NCI-H128 (cell line): ENCODE data around the gene HSPA6.
"Not testable (repeated sequence)": the region's sequence is repeated elsewhere in the genome, so short reads cannot be mapped to it uniquely, and the experiment has no call there.

Experiments used
- DNase-seq: peaks from one replicate; lab custom pipeline; 2025; ENCODE audit not compliant: unreplicated experiment; lab: John Stamatoyannopoulos, UW

Gene HSPA6

DNA sequence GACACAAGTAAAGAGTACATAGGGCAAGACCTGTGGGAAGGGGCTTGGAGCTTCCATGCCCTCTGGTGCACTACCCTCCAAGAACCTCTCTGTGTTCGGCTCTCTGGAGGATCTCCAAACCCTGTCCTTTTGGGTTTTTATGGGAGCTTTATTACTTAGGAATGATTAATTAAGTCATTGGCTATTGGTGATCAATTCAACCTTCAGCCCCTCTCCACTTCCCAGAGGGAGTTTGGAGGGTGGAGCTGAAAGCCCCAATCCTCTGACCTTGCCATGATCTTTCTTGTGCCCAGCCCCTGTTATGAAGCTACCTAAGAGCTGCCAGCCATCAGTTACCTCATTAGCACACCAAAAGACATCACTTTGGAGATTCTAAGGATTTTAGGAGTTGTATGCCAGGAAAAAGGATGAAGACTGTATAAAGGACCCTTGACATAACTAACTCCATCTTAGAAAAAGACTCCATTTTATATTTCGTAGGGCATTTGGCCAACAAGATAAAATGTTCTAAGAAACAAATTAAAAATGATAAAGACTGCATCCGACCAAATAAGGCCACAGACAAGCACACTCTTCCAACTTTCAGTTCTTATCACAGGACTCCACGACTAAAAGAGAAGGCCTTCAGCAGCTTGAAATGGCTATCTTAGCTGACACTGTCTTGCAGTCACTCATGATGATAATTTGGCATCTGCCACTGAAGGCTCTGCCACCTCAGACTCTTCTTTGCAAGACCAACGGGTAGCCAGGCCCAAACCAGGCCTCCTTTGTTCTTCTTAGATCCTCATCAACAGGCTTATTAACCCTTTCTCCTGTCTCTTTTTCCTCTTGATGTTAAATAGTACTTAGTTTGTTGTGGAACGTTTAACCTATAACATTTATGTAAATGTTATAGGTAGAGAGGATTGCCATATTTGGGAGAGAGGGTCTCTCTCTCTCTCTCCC, 33.4 kb downstream of the HSPA6 start:
- not testable (repeated sequence) for DNase-seq

DNA sequence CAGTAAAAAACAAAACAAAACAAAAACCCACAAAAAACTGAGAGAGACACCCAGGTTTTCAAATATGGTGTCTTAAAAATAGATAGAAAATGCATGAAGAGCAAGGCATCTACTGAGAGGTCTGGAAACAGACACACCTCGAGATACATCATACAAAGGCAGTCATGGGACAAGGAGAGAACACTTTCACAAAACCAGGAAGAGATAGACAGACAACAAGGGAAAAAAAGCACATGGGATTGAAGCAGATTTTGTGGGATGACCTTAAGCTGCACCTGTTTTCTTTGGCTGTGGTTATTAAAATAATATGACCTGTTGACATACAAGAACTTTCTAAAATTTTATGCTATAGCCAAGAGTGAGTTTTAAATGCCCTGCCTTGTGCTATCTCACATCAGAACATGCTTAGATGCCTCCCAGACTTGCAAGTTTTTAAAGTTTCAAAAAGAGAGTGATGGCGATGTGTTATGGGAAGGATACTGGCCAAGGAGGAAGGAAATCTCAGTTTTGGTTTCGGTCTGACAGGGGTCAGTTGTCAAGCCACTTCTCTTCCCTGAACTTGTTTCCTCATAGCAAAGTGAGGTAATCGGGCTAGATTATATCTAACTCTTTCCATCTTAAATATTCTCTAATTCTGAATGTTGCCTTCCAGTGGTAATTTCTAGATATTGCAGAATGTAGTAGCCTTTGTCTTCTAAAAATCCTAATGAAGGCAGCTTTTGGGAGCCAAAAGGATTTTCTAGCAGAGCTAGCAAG, 36.8 kb downstream of the HSPA6 start:
- DNase-seq, result not testable (repeated sequence)

DNA sequence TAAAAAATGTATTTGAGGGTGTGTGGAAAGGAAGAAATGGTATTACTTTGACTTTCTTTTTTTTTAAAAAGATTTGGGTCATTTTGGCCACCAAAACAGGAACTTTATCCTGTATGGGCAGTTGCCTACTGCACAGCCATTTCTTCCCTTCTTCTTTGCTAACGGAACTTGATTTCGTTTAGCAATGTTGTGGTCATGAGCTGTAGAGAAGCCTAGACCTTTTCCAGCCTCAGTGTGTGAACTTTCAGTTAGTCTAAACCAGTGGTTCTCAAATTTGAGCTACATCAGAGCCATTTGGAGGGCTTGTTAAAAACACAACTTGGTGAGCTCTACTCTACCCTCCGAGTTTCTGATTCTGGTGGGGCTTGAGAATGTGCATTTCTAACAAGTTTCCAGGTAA, 38.1 kb downstream of the HSPA6 start:
- not testable (repeated sequence) for DNase-seq

DNA sequence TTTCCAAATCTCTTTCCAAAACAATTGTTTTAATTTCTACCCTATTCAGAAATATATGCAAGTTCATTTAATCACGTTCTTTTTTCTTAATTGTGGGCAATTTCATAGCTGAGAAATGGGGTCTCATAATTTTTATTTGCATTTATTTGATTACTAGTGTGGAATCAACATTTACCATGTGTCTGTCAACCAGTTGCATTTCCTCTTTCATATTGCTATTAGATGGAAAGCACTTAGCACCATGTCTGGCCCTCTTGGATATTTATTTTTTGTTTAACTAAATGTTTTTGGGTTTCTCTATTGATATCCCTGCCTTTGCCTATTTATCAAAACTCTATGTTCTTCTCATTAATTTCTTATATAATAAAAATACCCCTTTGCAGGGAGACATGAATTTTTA, 39.2 kb downstream of the HSPA6 start:
- DNase-seq, result not testable (repeated sequence)

DNA sequence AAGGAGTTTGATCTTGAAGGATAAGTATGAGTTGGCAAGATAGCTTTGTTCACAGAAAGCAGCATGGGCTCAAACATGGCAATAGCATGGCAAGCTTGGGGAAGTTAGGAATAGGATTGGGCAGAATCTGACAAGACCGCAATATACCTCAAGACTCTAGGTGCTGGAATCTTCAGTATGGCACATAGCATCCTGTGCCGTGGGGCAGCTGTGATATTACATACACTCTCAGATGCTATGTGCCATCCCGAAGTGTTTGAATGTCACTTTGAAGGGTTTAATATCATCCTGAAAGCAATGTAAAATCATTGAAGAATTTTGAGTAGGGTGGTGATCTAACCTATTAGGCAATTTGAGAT, 42.2 kb downstream of the HSPA6 start:
- not testable (repeated sequence) for DNase-seq

DNA sequence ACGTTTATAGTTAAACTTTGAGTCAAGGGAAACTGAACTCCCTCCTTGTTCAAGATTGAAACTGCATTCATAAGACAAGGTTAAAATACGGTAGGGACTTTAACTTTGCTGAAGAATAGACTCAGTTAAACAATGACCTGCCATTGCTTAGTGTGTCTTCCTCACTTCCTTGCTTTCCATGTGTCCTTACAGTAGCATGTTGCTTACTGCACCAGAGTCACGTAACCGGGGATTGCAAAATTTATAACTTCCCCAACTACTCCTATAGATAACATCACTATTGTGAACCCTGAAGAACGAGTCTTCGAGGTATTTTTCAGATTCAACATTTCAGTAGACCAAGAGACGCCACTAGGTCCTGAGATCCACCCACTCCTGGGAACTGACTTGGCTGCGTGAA, 47.4 kb downstream of the HSPA6 start:
- not testable (repeated sequence) for DNase-seq
